H1 (cell line): Measurements from ENCODE around the gene CITED1.

Experiments used
- JUND ChIP-seq: IDR thresholded peaks from 2 replicates; pipeline ENCODE4 v1.6.1; 2011; ENCODE audit warnings: mild to moderate bottlenecking, improper control_type of control experiment, low read length
- POLR2AphosphoS5 ChIP-seq: IDR thresholded peaks from 2 replicates; pipeline ENCODE4 v1.6.1; 2011; ENCODE audit warnings: low read depth, low read length
- RAD21 ChIP-seq, 2 experiments: IDR thresholded peaks in 1 of 2; conservative IDR thresholded peaks in 1 of 2; 2 replicates each; pipeline ENCODE4 v1.6.1; 2011; ENCODE audit warnings: low read depth in 2 of 2, low read length in 2 of 2, improper control_type of control experiment in 1 of 2, inconsistent platforms in 1 of 2, mild to moderate bottlenecking in 1 of 2, moderate library complexity in 1 of 2
- SP1 ChIP-seq: IDR thresholded peaks from 2 replicates; pipeline ENCODE4 v1.6.1; 2011; ENCODE audit warnings: low read depth, low read length
- TF ChIP-seq, protein P1 (sequence below): IDR thresholded peaks from 2 replicates; pipeline ENCODE4 v1.6.1; 2012; ENCODE audit warnings: inconsistent platforms
- TF ChIP-seq, protein P2 (sequence below), 3 experiments: IDR thresholded peaks; 1 replicate in 2 of 3; 2 replicates in 1 of 3; pipeline versions ENCODE4 v1.5.1 to v1.6.1; 2011; ENCODE audit warnings: low read length in 3 of 3, mild to moderate bottlenecking in 3 of 3, inconsistent platforms in 2 of 3, low read depth in 1 of 3, moderate library complexity in 1 of 3; ENCODE audit not compliant: insufficient read depth in 1 of 3; ENCODE audit errors: control extremely low read depth in 1 of 3
- TF ChIP-seq, protein P3 (sequence below): IDR thresholded peaks from 2 replicates; pipeline ENCODE4 v1.6.1; 2011; ENCODE audit warnings: low read length, improper control_type of control experiment

DNA sequence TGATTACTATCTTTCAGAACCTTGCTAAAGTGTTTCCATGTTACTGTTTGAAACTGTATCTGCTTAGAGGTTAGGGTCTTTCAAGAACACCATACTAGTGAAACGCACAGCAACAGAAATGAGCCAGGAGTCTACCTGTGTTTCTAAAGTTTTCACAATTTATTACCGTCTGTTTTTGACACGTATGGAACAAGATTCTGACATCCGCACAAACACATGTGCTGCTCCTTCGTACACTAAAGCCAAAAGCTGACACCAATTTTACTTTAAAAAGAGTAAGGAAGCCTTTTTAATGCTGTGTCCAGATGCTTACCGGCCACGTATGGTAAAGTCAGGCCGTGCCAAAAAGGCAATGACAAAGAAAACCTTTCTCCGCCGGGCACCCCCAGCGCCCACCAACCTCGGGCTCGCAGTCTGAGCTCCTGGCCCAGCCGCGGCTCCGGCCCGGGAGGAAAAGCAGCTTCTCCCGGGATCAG is 29.2 kb downstream of the CITED1 start:
- TF ChIP-seq, protein P1, sequence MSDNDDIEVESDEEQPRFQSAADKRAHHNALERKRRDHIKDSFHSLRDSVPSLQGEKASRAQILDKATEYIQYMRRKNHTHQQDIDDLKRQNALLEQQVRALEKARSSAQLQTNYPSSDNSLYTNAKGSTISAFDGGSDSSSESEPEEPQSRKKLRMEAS, result no peak
- TF ChIP-seq, protein P2, sequence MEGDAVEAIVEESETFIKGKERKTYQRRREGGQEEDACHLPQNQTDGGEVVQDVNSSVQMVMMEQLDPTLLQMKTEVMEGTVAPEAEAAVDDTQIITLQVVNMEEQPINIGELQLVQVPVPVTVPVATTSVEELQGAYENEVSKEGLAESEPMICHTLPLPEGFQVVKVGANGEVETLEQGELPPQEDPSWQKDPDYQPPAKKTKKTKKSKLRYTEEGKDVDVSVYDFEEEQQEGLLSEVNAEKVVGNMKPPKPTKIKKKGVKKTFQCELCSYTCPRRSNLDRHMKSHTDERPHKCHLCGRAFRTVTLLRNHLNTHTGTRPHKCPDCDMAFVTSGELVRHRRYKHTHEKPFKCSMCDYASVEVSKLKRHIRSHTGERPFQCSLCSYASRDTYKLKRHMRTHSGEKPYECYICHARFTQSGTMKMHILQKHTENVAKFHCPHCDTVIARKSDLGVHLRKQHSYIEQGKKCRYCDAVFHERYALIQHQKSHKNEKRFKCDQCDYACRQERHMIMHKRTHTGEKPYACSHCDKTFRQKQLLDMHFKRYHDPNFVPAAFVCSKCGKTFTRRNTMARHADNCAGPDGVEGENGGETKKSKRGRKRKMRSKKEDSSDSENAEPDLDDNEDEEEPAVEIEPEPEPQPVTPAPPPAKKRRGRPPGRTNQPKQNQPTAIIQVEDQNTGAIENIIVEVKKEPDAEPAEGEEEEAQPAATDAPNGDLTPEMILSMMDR (IDR thresholded peaks at IDR 0.05; ENCODE audit: control extremely low read depth in 1 of 3, insufficient read depth in 1 of 3, low read depth in 1 of 3, low read length in 3 of 3), result no peak
- TF ChIP-seq RAD21 (IDR thresholded peaks at IDR 0.05 in 1 of 2, conservative IDR thresholded peaks at IDR 0.05 in 1 of 2; ENCODE audit: low read depth in 2 of 2, low read length in 2 of 2) (no peak), SP1 (no peak), JUND (no peak), POLR2AphosphoS5 (no peak)
- TF ChIP-seq, protein P3, sequence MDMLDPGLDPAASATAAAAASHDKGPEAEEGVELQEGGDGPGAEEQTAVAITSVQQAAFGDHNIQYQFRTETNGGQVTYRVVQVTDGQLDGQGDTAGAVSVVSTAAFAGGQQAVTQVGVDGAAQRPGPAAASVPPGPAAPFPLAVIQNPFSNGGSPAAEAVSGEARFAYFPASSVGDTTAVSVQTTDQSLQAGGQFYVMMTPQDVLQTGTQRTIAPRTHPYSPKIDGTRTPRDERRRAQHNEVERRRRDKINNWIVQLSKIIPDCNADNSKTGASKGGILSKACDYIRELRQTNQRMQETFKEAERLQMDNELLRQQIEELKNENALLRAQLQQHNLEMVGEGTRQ, result no peak
